OCI-LY1 (cell line): ENCODE measurements around the gene KRT80.

ENCODE experiments used
- EZH2 ChIP-seq: fragments of 200-600 bp; sonication (generic), shearing (Covaris generic); IDR thresholded peaks from 2 replicates; pipeline ENCODE4 v1.8.0; 2017; ENCODE audit warnings: borderline replicate concordance, mixed run types, mild to moderate bottlenecking, antibody characterized with exemption, low read length, moderate library complexity, mixed read lengths
- TF ChIP-seq, protein P1 (sequence below): fragments of 200-600 bp; sonication (generic), shearing (Covaris generic); IDR thresholded peaks from 2 replicates; pipeline ENCODE4 v1.5.1; 2017; ENCODE audit warnings: mild to moderate bottlenecking, antibody characterized with exemption, low read length, moderate library complexity, mixed read lengths

DNA sequence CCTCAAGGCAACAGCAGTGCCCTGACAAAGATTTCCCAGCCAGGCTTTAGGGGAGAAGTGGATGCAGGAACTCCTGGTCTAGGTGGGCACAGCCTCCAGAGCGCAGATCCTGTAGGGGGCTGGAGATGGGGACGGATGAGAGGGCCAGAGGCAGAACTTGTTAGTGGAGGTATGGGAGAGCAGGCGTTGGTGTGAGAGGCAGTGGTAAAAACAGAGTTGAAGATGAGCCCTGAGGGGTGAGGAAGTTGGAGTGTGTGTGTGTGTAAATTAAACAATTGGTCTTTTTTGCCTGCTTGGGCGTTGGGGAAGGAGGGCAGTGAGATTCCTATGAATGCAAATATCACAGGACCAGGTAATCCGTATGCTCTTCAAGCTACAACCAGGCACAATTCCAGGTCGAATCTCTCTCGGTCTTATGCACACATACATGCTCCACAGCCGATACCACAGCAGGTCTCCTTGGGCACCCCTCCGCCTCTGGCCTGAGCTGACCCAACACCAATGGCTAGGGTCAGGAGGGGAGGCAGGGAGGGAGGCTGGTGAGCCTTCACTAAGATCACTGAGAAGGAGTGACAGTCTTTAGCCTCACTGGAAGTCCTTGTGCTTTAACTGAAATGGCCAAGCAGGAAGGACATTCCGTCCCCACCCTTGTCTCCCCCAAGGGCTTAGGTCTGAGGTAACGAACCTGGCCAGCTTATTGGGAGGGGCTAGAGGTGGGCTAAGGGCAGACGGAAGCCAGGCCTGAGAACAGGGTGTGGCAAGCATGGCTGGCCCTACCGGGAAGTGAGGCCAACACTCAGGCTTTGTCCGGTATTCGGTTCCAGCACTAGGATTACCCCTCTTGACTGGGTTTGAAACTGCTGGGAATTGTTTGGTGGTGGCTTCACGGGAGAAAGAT lies 39.7 kb upstream of the KRT80 start:
- TF ChIP-seq, protein P1, sequence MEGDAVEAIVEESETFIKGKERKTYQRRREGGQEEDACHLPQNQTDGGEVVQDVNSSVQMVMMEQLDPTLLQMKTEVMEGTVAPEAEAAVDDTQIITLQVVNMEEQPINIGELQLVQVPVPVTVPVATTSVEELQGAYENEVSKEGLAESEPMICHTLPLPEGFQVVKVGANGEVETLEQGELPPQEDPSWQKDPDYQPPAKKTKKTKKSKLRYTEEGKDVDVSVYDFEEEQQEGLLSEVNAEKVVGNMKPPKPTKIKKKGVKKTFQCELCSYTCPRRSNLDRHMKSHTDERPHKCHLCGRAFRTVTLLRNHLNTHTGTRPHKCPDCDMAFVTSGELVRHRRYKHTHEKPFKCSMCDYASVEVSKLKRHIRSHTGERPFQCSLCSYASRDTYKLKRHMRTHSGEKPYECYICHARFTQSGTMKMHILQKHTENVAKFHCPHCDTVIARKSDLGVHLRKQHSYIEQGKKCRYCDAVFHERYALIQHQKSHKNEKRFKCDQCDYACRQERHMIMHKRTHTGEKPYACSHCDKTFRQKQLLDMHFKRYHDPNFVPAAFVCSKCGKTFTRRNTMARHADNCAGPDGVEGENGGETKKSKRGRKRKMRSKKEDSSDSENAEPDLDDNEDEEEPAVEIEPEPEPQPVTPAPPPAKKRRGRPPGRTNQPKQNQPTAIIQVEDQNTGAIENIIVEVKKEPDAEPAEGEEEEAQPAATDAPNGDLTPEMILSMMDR, result no peak
- no peak for TF ChIP-seq EZH2
